Left lung (tissue), 10 donors: ENCODE results near the gene TRAPPC6A. TPM values are rescaled to one million over a fixed set of nuclear protein-coding genes. Genes with fewer than 3 reads are reported as not detected.

ENCODE experiments used
- ATAC-seq: fragments of 200-7000 bp; cut with Tn5 transposase; one replicate; pipeline ENCODE4 v1.9.1; 2020; ENCODE audit warnings: moderate library complexity
- DNase-seq, 4 donors: peaks; one replicate each; pipeline ENCODE4 v3.0.0-alpha.2; 2013 to 2020
- H3K27ac ChIP-seq, 2 donors: fragments of 200-600 bp; sonication (generic) in 1 of 2; one replicate each; pipeline versions ENCODE4 v1.5.0 to v1.8.0; 2020 to 2021
- H3K27me3 ChIP-seq, 2 donors: fragments of 200-600 bp; sonication (generic) in 1 of 2; one replicate each; pipeline versions ENCODE4 v1.5.0 to v1.8.0; 2020 to 2021
- H3K36me3 ChIP-seq, 2 donors: fragments of 200-600 bp; sonication (generic) in 1 of 2; one replicate each; pipeline versions ENCODE4 v1.5.0 to v1.8.0; 2020 to 2021
- H3K4me1 ChIP-seq, 2 donors: fragments of 200-600 bp; one replicate each; pipeline ENCODE4 v1.8.0; 2021
- H3K4me3 ChIP-seq, 2 donors: fragments of 200-600 bp; sonication (generic) in 1 of 2; one replicate each; pipeline versions ENCODE4 v1.5.0 to v1.8.0; 2020 to 2021; ENCODE audit warnings: mild to moderate bottlenecking in 1 of 2
- H3K9me3 ChIP-seq, 2 donors: fragments of 200-600 bp; sonication (generic) in 1 of 2; one replicate each; pipeline versions ENCODE4 v1.5.0 to v1.8.0; 2020 to 2021
- CTCF ChIP-seq, 2 donors: fragments of 200-600 bp; sonication (generic) in 1 of 2; IDR thresholded peaks; one replicate each; pipeline versions ENCODE4 v1.5.0 to v1.8.0; 2021; ENCODE audit warnings: antibody characterized with exemption in 2 of 2
- intact Hi-C, 2 donors: fragments of 100-400 bp; cut with DNase I; formaldehyde crosslinking; loops; one replicate each; pipeline versions ENCODE4 v1.11.2 to v1.14.2; 2022
- polyA plus RNA-seq, 6 donors: library from polyadenylated mRNA; unstranded; fragments of 120-200 nt; gene quantifications; one replicate each; pipeline ENCODE4 v1.2.1, GENCODE V29; 2013; ENCODE audit not compliant: insufficient read length in 6 of 6
- total RNA-seq, 2 donors: library from RNA; stranded (reverse); fragmentation: NEBNext Ultra II Directional; extraction: Animal tissue kit (Norgen Biotek cat#: 25700); gene quantifications; one replicate each; pipeline ENCODE4 v1.2.1, GENCODE V29; 2021
- donor health status: DM: no; HTN: yes; CAD: no.
- donor health status: DM: no; HTN: no; CAD: no.

Gene TRAPPC6A
- total and polyA plus RNA-seq, 8 donors: 13.0 to 28.9 (median 23.2) TPM

DNA sequence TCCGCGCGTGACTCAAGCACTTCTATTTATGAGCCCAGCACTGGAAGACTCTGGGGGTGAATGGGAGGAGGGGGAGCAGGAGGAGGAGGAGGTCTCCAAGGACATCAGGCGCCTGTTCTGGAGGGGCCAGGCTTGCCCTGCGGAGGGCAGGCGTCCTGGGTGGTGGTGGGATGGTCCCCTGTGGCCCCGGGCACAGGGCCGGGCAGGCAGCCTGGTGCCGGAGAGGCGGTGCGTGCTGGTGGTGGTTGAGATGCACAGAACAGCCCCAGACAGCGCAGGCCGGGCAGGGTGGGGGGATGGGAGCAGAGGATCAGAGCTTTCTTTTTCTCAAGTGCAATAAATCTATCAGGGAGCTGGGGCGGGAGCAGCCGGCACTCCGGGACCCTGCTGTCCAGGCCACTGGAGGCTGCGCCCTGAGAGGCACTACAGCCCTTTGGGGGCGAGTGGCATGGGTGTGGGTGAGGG lies 31.3 kb downstream of the TRAPPC6A start:
- intact Hi-C loops: no loop called here
- H3K36me3 ChIP-seq: peaks cover 0 to 68% of the 10 kb centered on the region in 2 donors
- H3K4me3 ChIP-seq: no peak overlapping the region
- TF ChIP-seq CTCF (IDR thresholded peaks at IDR 0.05): no peak
- no peak overlapping the region for H3K27ac ChIP-seq
- H3K9me3 ChIP-seq: no peaks in the 10 kb centered on the region
- no peak for DNase-seq
- peaks cover 7 to 15% of the 10 kb centered on the region in 2 donors for H3K27me3 ChIP-seq
- peaks cover under 1 to 2% of the 10 kb centered on the region in 2 donors for H3K4me1 ChIP-seq
- ATAC-seq: no peak

GRCh38 chr19:45146251-45146650 lies 31.8 kb downstream of the TRAPPC6A start:
- H3K4me3 ChIP-seq: no peak overlapping the region
- TF ChIP-seq CTCF (IDR thresholded peaks at IDR 0.05): no peak
- no peaks in the 10 kb centered on the region for H3K9me3 ChIP-seq
- H3K27me3 ChIP-seq: peaks cover 2 to 10% of the 10 kb centered on the region in 2 donors
- peaks cover 0 to 74% of the 10 kb centered on the region in 2 donors for H3K36me3 ChIP-seq
- ATAC-seq (no peak), DNase-seq (no peak)
- no peaks in the 10 kb centered on the region for H3K4me1 ChIP-seq
- intact Hi-C loops: no loop called here
- no peak overlapping the region for H3K27ac ChIP-seq

- Histone ChIP-seq H3K9me3 (no peaks in the 10 kb centered on the region), H3K36me3 (peaks cover 0 to 81% of the 10 kb centered on the region in 2 donors), H3K27me3 (peaks cover 0 to 3% of the 10 kb centered on the region in 2 donors), H3K4me1 (no peaks in the 10 kb centered on the region), H3K27ac (no peak overlapping the region), H3K4me3 (no peak overlapping the region)
- intact Hi-C loops: no loop called here
- no peak for TF ChIP-seq CTCF (IDR thresholded peaks at IDR 0.05)
- ATAC-seq: no peak
- no peak for DNase-seq
Measured at GRCh38 chr19:45145270-45146189, 32.5 kb downstream of the TRAPPC6A start.

DNA sequence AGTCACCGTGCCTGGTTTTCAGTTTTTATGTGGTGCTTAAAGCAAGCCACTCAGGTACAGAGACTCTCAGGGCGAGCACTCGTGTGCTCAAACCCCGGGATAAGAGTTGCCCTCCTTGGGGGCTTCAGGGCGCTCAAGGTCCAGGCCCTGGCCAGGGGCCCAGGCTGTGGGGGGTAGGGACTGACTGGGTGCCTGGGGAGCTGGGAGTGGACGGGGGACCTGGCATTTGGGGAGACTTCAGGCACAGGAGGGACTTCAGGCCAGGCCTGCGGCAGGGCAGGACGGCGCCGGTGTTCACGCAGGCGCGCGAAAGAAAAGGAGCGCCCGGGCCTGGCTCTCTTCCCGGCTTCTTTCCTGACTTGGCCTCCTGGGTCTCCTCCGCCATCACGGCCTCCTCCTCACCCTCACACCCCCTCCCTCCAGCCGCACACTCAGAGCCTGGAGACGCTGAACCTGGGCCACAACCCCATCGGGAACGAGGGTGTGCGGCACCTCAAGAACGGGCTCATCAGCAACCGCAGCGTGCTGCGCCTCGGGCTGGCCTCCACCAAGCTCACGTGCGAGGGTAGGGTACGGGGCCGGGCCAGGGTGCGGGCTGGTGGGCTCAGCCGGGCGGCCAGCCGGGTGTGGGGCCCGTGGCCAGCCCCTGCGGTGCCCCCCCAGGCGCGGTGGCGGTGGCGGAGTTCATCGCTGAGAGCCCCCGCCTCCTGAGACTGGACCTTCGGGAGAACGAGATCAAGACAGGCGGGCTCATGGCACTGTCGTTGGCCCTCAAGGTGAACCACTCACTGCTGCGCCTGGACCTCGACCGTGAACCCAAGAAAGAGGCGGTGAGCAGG lies 33.4 kb downstream of the TRAPPC6A start:
- Histone ChIP-seq H3K27ac (no peak overlapping the region), H3K27me3 (no peaks in the 10 kb centered on the region), H3K9me3 (no peaks in the 10 kb centered on the region), H3K4me3 (no peak overlapping the region), H3K36me3 (peaks cover 0 to 83% of the 10 kb centered on the region in 2 donors), H3K4me1 (no peaks in the 10 kb centered on the region)
- DNase-seq (no peak), ATAC-seq (no peak)
- TF ChIP-seq CTCF (IDR thresholded peaks at IDR 0.05): no peak
- intact Hi-C loops: no loop called here

DNA sequence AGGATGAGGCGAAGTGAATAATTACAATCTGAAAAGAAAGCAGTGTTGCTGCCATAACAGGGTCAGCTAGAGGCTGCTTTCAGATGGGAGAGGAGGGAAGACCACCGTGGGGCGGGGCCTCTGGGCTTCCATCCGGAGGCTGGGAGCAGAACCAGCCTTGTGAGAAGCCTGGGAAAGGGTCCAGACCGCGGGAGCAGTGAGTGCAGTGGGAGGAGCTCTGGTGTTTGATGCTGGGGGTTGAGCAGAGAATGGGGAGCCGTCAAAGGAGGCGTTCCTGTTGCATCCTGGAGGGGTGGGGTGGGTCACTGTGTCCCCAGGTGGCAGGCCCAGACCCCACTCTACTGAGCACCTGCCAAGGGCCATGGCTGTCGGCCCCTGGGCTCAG lies 35.3 kb downstream of the TRAPPC6A start:
- intact Hi-C loops: no loop called here
- no peak overlapping the region for H3K4me3 ChIP-seq
- no peaks in the 10 kb centered on the region for H3K27me3 ChIP-seq
- no peak for TF ChIP-seq CTCF (IDR thresholded peaks at IDR 0.05)
- no peaks in the 10 kb centered on the region for H3K9me3 ChIP-seq
- H3K27ac ChIP-seq: no peak overlapping the region
- DNase-seq (no peak), ATAC-seq (no peak)
- H3K36me3 ChIP-seq: peaks cover 0 to 72% of the 10 kb centered on the region in 2 donors
- no peaks in the 10 kb centered on the region for H3K4me1 ChIP-seq
